Ishikawa (cell line): ENCODE results near the gene CISD3.

Experiments
- CEBPB ChIP-seq: IDR thresholded peaks from 2 replicates; pipeline ENCODE4 v1.6.1; 2012
- CREB1 ChIP-seq: IDR thresholded peaks from 2 replicates; pipeline ENCODE4 v1.6.1; 2012; ENCODE audit warnings: low read depth
- EGR1 ChIP-seq: IDR thresholded peaks from 2 replicates; pipeline ENCODE4 v1.6.1; 2012
- EP300 ChIP-seq: IDR thresholded peaks from 2 replicates; pipeline ENCODE4 v1.6.1; 2012; ENCODE audit warnings: borderline replicate concordance
- FOXM1 ChIP-seq: IDR thresholded peaks from 2 replicates; pipeline ENCODE4 v1.6.1; 2012; ENCODE audit warnings: low read depth, borderline replicate concordance
- MAX ChIP-seq: IDR thresholded peaks from 2 replicates; pipeline ENCODE4 v1.6.1; 2012
- NFIC ChIP-seq: IDR thresholded peaks from 2 replicates; pipeline ENCODE4 v1.6.1; 2012
- RAD21 ChIP-seq: IDR thresholded peaks from 2 replicates; pipeline ENCODE4 v1.6.1; 2012; ENCODE audit warnings: low read depth
- REST ChIP-seq: IDR thresholded peaks from 2 replicates; pipeline ENCODE4 v1.6.1; 2012; ENCODE audit warnings: low read depth, mild to moderate bottlenecking
- TAF1 ChIP-seq: IDR thresholded peaks from 2 replicates; pipeline ENCODE4 v1.6.1; 2012; ENCODE audit warnings: low read depth, mild to moderate bottlenecking
- TCF12 ChIP-seq: IDR thresholded peaks from 2 replicates; pipeline ENCODE4 v1.6.1; 2012; ENCODE audit warnings: low read depth
- TEAD4 ChIP-seq: IDR thresholded peaks from 2 replicates; pipeline ENCODE4 v1.6.1; 2012
- USF1 ChIP-seq: IDR thresholded peaks from 2 replicates; pipeline ENCODE4 v1.6.1; 2012
- YY1 ChIP-seq: IDR thresholded peaks from 2 replicates; pipeline ENCODE4 v1.6.1; 2012; ENCODE audit warnings: low read depth
- ZBTB7A ChIP-seq: IDR thresholded peaks from 2 replicates; pipeline ENCODE4 v1.6.1; 2012; ENCODE audit warnings: low read depth

CISD3 gene

GRCh38 chr17:38707678-38708351, 22.3 kb upstream of the CISD3 start:
- TF ChIP-seq TCF12: peak; percentile 73; the same call in 1 of the 2 replicates
- TF ChIP-seq REST: no peak
- TF ChIP-seq CEBPB: no peak
- no peak for TF ChIP-seq NFIC
- TF ChIP-seq MAX: peak; percentile 82
- TF ChIP-seq TAF1: no peak
- TF ChIP-seq USF1: peak; percentile 52; the same call in 1 of the 2 replicates
- TF ChIP-seq YY1: no peak
- TF ChIP-seq EGR1: no peak
- no peak for TF ChIP-seq CREB1
- no peak; the same call in 1 of the 2 replicates for TF ChIP-seq TEAD4
- no peak for TF ChIP-seq RAD21
- TF ChIP-seq EP300: peak; percentile 62; the same call in 1 of the 2 replicates
- peak; percentile 47; the same call in 1 of the 2 replicates for TF ChIP-seq FOXM1
- TF ChIP-seq ZBTB7A: no peak; the same call in 1 of the 2 replicates

- no peak for TF ChIP-seq REST
- no peak for TF ChIP-seq FOXM1
- TF ChIP-seq NFIC: no peak
These were observed 20.9 kb upstream of the CISD3 start for GRCh38 chr17:38709104-38709820.

- TF ChIP-seq REST (no peak), TCF12 (no peak), YY1 (no peak), MAX (no peak), TEAD4 (no peak), TAF1 (no peak), ZBTB7A (no peak), CREB1 (no peak), USF1 (no peak), FOXM1 (no peak), CEBPB (no peak), NFIC (no peak), EP300 (no peak), RAD21 (no peak), EGR1 (no peak)
These were observed 20.1 kb upstream of the CISD3 start for GRCh38 chr17:38709864-38710603.

- no peak for TF ChIP-seq EGR1
- no peak for TF ChIP-seq NFIC
- TF ChIP-seq TCF12: no peak
- no peak for TF ChIP-seq YY1
- TF ChIP-seq USF1: no peak
- TF ChIP-seq CEBPB: no peak
- no peak for TF ChIP-seq MAX
- no peak for TF ChIP-seq TAF1
- TF ChIP-seq REST: no peak
- no peak for TF ChIP-seq TEAD4
- TF ChIP-seq RAD21: no peak
- TF ChIP-seq CREB1: no peak
- no peak for TF ChIP-seq FOXM1
- TF ChIP-seq EP300: no peak
- TF ChIP-seq ZBTB7A: no peak
These were observed 19.6 kb upstream of the CISD3 start for GRCh38 chr17:38710604-38710962.
